Occipital lobe (tissue), 2 donors: Measurements from ENCODE around the gene SLIT3. TPM values are rescaled to one million over a fixed set of nuclear protein-coding genes. Genes with fewer than 3 reads are reported as not detected.

Experiments used
- DNase-seq: peaks from one replicate; lab custom pipeline; 2025; lab: John Stamatoyannopoulos, UW
- total RNA-seq: library from RNA; depleted of rRNA; stranded (reverse); fragments of >200 nt; gene quantifications from one replicate; pipeline ENCODE4 v1.2.3, GENCODE V29; 2014

SLIT3 gene
- total RNA-seq, 1 donor from 2014 or later = 0.78 TPM

GRCh38 chr5:168683247-168683926, 617.6 kb downstream of the SLIT3 start:
- no peak for DNase-seq

GRCh38 chr5:168681556-168682183, 619.3 kb downstream of the SLIT3 start:
- DNase-seq = no peak

- no peak for DNase-seq
Measured at GRCh38 chr5:168680395-168680794, 620.5 kb downstream of the SLIT3 start.

GRCh38 chr5:168679515-168679920, 621.4 kb downstream of the SLIT3 start:
- peak; percentile 50 for DNase-seq

- DNase-seq = no peak
Measured at GRCh38 chr5:168676501-168676900, 624.4 kb downstream of the SLIT3 start.

GRCh38 chr5:168675883-168676408, 625.0 kb downstream of the SLIT3 start:
- DNase-seq = no peak

- no peak for DNase-seq
Measured at GRCh38 chr5:168674893-168675482, 626.0 kb downstream of the SLIT3 start.

GRCh38 chr5:168672888-168673287, 628.1 kb downstream of the SLIT3 start:
- DNase-seq = no peak

GRCh38 chr5:168672016-168672415, 628.9 kb downstream of the SLIT3 start:
- no peak for DNase-seq

- no peak for DNase-seq
Measured at GRCh38 chr5:168670881-168671575, 629.9 kb downstream of the SLIT3 start.

- no peak for DNase-seq
Measured at GRCh38 chr5:168669668-168670378, 631.1 kb downstream of the SLIT3 start.

- no peak for DNase-seq
Measured at GRCh38 chr5:168669156-168669555, 631.8 kb downstream of the SLIT3 start.

GRCh38 chr5:168668078-168668477, 632.9 kb downstream of the SLIT3 start:
- no peak for DNase-seq

- DNase-seq = no peak
Measured at GRCh38 chr5:168667301-168667840, 633.6 kb downstream of the SLIT3 start.

GRCh38 chr5:168666356-168666755, 634.6 kb downstream of the SLIT3 start:
- DNase-seq = no peak

GRCh38 chr5:168663276-168664004, 637.5 kb downstream of the SLIT3 start:
- DNase-seq = no peak

GRCh38 chr5:168661593-168662485, 639.1 kb downstream of the SLIT3 start:
- no peak for DNase-seq

GRCh38 chr5:168660691-168661090, 640.2 kb downstream of the SLIT3 start:
- no peak for DNase-seq

- DNase-seq = no peak
Measured at GRCh38 chr5:168659286-168659847, 641.6 kb downstream of the SLIT3 start.
